HEK293 (cell line): ENCODE results near the gene COA5.

Experiments used
- CTCF ChIA-PET: fragments of 350-600 bp; formaldehyde crosslinking; extraction: SDS; loops from one replicate; lab custom pipeline; 2021; ENCODE audit warnings: antibody characterized with exemption; lab: Yijun Ruan, JAX
- POLR2A ChIA-PET: fragments of 300-600 bp; formaldehyde crosslinking; extraction: SDS; loops from one replicate; lab custom pipeline; 2020; ENCODE audit warnings: antibody characterized with exemption, inconsistent platforms; lab: Yijun Ruan, JAX
- H3K27ac ChIP-seq: fragments of 200-500 bp; sonication (Bioruptor generic); 2 replicates; pipeline ENCODE4 v1.5.1; 2014; ENCODE audit warnings: low read depth, low read length, control low read depth, inconsistent platforms; ENCODE audit errors: extremely low read depth
- H3K36me3 ChIP-seq, 2 experiments: fragments of 200-500 bp in 1 of 2; sonication (Bioruptor generic) in 1 of 2; 1 replicate in 1 of 2; 2 replicates in 1 of 2; pipeline ENCODE4 v1.5.1; 2014 to 2017; ENCODE audit warnings: inconsistent platforms in 2 of 2, low read length in 2 of 2; ENCODE audit not compliant: control insufficient read depth in 2 of 2, insufficient read depth in 1 of 2
- H3K4me1 ChIP-seq: fragments of 200-500 bp; sonication (Bioruptor generic); 2 replicates; pipeline ENCODE4 v1.5.1; 2014; ENCODE audit warnings: mild to moderate bottlenecking, low read length, inconsistent platforms; ENCODE audit not compliant: control insufficient read depth, insufficient read depth
- H3K4me3 ChIP-seq: 2 replicates; pipeline ENCODE4 v1.5.1; 2011; ENCODE audit warnings: low read depth, mild to moderate bottlenecking, control low read depth, low read length, moderate library complexity
- H3K9me3 ChIP-seq: fragments of 200-500 bp; sonication (Bioruptor generic); 2 replicates; pipeline ENCODE4 v1.5.1; 2014; ENCODE audit warnings: low read depth, low read length, inconsistent platforms; ENCODE audit not compliant: control insufficient read depth, insufficient read depth
- BCL11A ChIP-seq: fragments of 450-650 bp; formaldehyde crosslinking; IDR thresholded peaks from 2 replicates; pipeline ENCODE4 v1.5.1; 2016; ENCODE audit warnings: low read depth, missing biosample characterization, missing genetic modification characterization
- GFI1B ChIP-seq: fragments of 450-650 bp; formaldehyde crosslinking; IDR thresholded peaks from 2 replicates; pipeline ENCODE4 v1.5.1; 2016; ENCODE audit warnings: missing biosample characterization, missing genetic modification characterization
- KLF1 ChIP-seq: fragments of 450-650 bp; formaldehyde crosslinking; IDR thresholded peaks from 2 replicates; pipeline ENCODE4 v1.5.1; 2016; ENCODE audit warnings: missing biosample characterization, missing genetic modification characterization
- REPIN1 ChIP-seq: fragments of 450-650 bp; formaldehyde crosslinking; IDR thresholded peaks from 2 replicates; pipeline ENCODE4 v1.5.1; 2017; ENCODE audit warnings: missing biosample characterization, missing genetic modification characterization, low read depth
- SALL2 ChIP-seq: fragments of 450-650 bp; formaldehyde crosslinking; IDR thresholded peaks from 2 replicates; pipeline ENCODE4 v1.5.0; 2017; ENCODE audit warnings: missing biosample characterization, mild to moderate bottlenecking, missing genetic modification characterization, borderline replicate concordance
- SCRT1 ChIP-seq: fragments of 450-650 bp; formaldehyde crosslinking; IDR thresholded peaks from 2 replicates; pipeline ENCODE4 v1.5.1; 2016; ENCODE audit warnings: missing biosample characterization, missing genetic modification characterization, borderline replicate concordance
- SETDB1 ChIP-seq: IDR thresholded peaks from one replicate; pipeline ENCODE4 v1.6.1; 2017; ENCODE audit warnings: mild to moderate bottlenecking, low read length, moderate library complexity, mixed read lengths; ENCODE audit not compliant: insufficient read length
- ZBTB21 ChIP-seq: fragments of 450-650 bp; formaldehyde crosslinking; IDR thresholded peaks from 2 replicates; pipeline ENCODE4 v1.5.1; 2017; ENCODE audit warnings: missing biosample characterization, missing genetic modification characterization
- ZBTB8A ChIP-seq: fragments of 450-650 bp; formaldehyde crosslinking; IDR thresholded peaks from 2 replicates; pipeline ENCODE4 v1.5.1; 2016; ENCODE audit warnings: missing biosample characterization, missing genetic modification characterization
- ZNF133 ChIP-seq: fragments of 450-650 bp; formaldehyde crosslinking; IDR thresholded peaks from 2 replicates; pipeline ENCODE4 v1.5.1; 2016; ENCODE audit warnings: missing biosample characterization, missing genetic modification characterization
- ZNF366 ChIP-seq: fragments of 450-650 bp; formaldehyde crosslinking; conservative IDR thresholded peaks from 2 replicates; pipeline ENCODE4 v1.5.1; 2016; ENCODE audit warnings: missing biosample characterization, missing genetic modification characterization
- ZNF600 ChIP-seq: fragments of 450-650 bp; formaldehyde crosslinking; IDR thresholded peaks from 2 replicates; pipeline ENCODE4 v1.5.1; 2016; ENCODE audit warnings: missing biosample characterization, missing genetic modification characterization
- ZNF629 ChIP-seq: fragments of 450-650 bp; formaldehyde crosslinking; IDR thresholded peaks from 2 replicates; pipeline ENCODE4 v1.5.1; 2017; ENCODE audit warnings: missing biosample characterization, missing genetic modification characterization
- ZNF747 ChIP-seq: fragments of 450-650 bp; formaldehyde crosslinking; IDR thresholded peaks from 2 replicates; pipeline ENCODE4 v1.5.1; 2016; ENCODE audit warnings: missing biosample characterization, missing genetic modification characterization
- ZNF768 ChIP-seq: fragments of 450-650 bp; formaldehyde crosslinking; IDR thresholded peaks from 2 replicates; pipeline ENCODE4 v1.5.1; 2018; ENCODE audit warnings: missing biosample characterization, mild to moderate bottlenecking, missing genetic modification characterization
- ZNF792 ChIP-seq: fragments of 450-650 bp; formaldehyde crosslinking; IDR thresholded peaks from 2 replicates; pipeline ENCODE4 v1.5.1; 2016; ENCODE audit warnings: missing biosample characterization, missing genetic modification characterization
- ZSCAN30 ChIP-seq: fragments of 450-650 bp; IDR thresholded peaks from 2 replicates; pipeline ENCODE4 v1.5.1; 2018; ENCODE audit warnings: missing biosample characterization, mild to moderate bottlenecking, missing genetic modification characterization, moderate library complexity
- TF ChIP-seq, protein P1 (sequence below): fragments of 450-650 bp; formaldehyde crosslinking; IDR thresholded peaks from 2 replicates; pipeline ENCODE4 v1.5.1; 2016; ENCODE audit warnings: missing biosample characterization, missing genetic modification characterization
- TF ChIP-seq, protein P2 (sequence below): fragments of 450-650 bp; formaldehyde crosslinking; IDR thresholded peaks from 2 replicates; pipeline ENCODE4 v1.5.0; 2017; ENCODE audit warnings: missing biosample characterization, missing genetic modification characterization, borderline replicate concordance
- TF ChIP-seq, protein P3 (sequence below): fragments of 450-650 bp; formaldehyde crosslinking; IDR thresholded peaks from 2 replicates; pipeline ENCODE4 v1.5.1; 2016; ENCODE audit warnings: missing biosample characterization, missing genetic modification characterization

The COA5 gene

DNA sequence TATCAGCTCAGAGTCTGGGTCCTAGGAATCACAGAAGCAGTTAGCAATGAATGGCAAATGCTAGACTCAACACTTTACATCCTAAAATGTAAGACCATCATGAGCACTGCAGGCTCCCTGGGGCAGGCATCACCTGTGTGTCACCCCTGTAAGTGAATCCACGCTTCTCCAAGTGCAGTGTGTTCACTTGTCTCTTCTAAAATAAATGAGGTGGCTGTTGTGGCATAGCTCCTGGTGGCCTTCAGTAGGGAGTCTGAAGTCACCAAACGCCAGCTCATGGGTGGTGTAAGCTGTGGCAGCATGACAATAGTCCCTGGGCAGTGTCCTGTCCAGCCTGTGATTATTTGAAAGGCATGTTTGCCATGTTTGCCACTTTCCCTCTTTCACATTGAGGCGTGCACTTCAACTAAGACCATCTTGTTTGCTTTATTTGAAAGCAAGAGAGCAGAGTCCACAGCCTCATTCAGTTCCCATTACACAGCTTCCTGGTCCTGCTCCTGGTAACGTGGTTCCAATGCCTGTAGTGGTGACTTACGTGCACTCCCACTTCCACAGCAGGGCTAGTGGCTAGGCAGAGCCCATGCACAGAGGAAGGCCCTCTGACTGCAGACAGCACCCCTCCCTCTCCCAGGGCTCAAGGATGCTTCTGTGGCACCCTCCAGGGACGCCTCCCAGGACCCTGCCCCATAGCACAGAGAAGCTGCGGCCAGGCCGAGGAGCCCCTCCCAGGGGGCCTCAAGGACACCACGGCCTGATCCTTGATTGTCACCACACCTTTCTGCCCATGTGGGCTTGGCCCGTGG is 24.3 kb downstream of the COA5 start:
- POLR2A ChIA-PET: no interaction called here
- H3K27ac ChIP-seq: no peak overlapping the region
- TF ChIP-seq ZNF747 (tag by site-specific recombination) (no peak), SETDB1 (no peak), ZBTB21 (tag by site-specific recombination) (no peak), SCRT1 (tag by site-specific recombination) (no peak), SALL2 (no peak), ZNF366 (tag by site-specific recombination) (no peak), ZNF133 (tag by site-specific recombination) (no peak), ZBTB8A (tag by site-specific recombination) (no peak), ZSCAN30 (no peak), GFI1B (tag by site-specific recombination) (no peak)
- TF ChIP-seq, protein P1, sequence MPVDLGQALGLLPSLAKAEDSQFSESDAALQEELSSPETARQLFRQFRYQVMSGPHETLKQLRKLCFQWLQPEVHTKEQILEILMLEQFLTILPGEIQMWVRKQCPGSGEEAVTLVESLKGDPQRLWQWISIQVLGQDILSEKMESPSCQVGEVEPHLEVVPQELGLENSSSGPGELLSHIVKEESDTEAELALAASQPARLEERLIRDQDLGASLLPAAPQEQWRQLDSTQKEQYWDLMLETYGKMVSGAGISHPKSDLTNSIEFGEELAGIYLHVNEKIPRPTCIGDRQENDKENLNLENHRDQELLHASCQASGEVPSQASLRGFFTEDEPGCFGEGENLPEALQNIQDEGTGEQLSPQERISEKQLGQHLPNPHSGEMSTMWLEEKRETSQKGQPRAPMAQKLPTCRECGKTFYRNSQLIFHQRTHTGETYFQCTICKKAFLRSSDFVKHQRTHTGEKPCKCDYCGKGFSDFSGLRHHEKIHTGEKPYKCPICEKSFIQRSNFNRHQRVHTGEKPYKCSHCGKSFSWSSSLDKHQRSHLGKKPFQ (tag by site-specific recombination): no peak
- H3K4me1 ChIP-seq: no peaks in the 10 kb centered on the region; the same call in 1 of the 2 replicates
- H3K4me3 ChIP-seq: no peak overlapping the region
- H3K36me3 ChIP-seq: peaks cover 4 to 39% of the 10 kb centered on the region in 2 experiments; a peak in 2 of 3 replicates
- no peaks in the 10 kb centered on the region for H3K9me3 ChIP-seq
- CTCF ChIA-PET: interaction anchor here (0.6 to 2.6 kb wide), 6 partner anchors 12 to 185 kb away, joined by 3 to 11 read pairs (median 4); no protein-coding TSS in a partner anchor

DNA sequence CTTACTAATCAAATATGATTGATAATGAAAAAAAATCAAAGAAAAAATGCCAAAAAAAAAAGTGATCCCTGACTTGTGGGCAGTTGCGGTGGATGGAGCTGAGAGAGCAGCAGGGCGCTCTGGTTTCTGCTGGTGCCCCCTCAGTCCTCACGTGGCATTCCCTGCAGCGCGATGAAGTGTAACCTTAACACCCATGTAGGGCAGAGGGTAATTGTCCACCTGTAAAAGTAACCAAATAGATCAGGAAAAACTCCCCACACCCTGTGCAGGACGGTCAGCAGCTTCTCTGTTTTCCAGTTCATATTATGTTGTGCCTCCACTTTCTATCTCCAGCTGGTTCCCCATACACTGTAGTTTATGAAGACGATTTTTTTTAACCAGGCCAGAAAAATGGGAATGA is 25.0 kb downstream of the COA5 start:
- CTCF ChIA-PET: interaction anchor here (0.6 to 2.6 kb wide), 5 partner anchors 11 to 185 kb away, joined by 3 to 11 read pairs (median 4); no protein-coding TSS in a partner anchor
- TF ChIP-seq ZNF600 (tag by site-specific recombination) (no peak), KLF1 (no peak), REPIN1 (tag by site-specific recombination) (no peak), ZNF629 (no peak)
- TF ChIP-seq, protein P2, sequence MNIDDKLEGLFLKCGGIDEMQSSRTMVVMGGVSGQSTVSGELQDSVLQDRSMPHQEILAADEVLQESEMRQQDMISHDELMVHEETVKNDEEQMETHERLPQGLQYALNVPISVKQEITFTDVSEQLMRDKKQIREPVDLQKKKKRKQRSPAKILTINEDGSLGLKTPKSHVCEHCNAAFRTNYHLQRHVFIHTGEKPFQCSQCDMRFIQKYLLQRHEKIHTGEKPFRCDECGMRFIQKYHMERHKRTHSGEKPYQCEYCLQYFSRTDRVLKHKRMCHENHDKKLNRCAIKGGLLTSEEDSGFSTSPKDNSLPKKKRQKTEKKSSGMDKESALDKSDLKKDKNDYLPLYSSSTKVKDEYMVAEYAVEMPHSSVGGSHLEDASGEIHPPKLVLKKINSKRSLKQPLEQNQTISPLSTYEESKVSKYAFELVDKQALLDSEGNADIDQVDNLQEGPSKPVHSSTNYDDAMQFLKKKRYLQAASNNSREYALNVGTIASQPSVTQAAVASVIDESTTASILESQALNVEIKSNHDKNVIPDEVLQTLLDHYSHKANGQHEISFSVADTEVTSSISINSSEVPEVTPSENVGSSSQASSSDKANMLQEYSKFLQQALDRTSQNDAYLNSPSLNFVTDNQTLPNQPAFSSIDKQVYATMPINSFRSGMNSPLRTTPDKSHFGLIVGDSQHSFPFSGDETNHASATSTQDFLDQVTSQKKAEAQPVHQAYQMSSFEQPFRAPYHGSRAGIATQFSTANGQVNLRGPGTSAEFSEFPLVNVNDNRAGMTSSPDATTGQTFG (tag by site-specific recombination): no peak
- Histone ChIP-seq H3K36me3 (peaks cover 4 to 41% of the 10 kb centered on the region in 2 experiments; a peak in 2 of 3 replicates), H3K4me3 (no peak overlapping the region), H3K4me1 (no peaks in the 10 kb centered on the region), H3K9me3 (no peaks in the 10 kb centered on the region), H3K27ac (no peak overlapping the region)
- POLR2A ChIA-PET: no interaction called here

DNA sequence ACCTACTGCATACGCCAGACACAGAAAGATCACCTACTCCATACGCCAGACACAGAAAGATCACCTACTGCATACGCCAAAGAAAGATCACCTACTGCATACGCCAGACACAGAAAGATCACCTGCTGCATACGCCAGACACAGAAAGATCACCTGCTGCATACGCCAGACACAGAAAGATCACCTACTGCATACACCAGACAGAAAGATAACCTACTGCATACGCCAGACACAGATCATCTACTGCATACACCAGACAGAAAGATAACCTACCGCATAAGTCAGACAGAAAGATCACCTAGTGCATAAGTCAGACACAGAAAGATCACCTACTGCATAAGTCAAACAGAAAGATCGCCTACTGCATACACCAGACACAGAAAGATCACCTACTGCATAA is 25.8 kb downstream of the COA5 start:
- Histone ChIP-seq H3K4me1 (no peaks in the 10 kb centered on the region), H3K4me3 (no peak overlapping the region), H3K36me3 (peaks cover 4 to 49% of the 10 kb centered on the region in 2 experiments; a peak in 2 of 3 replicates), H3K9me3 (no peaks in the 10 kb centered on the region), H3K27ac (no peak overlapping the region)
- ChIA-PET POLR2A (no interaction called here), CTCF (interaction anchor here (0.6 to 2.6 kb wide), 2 partner anchors 14 to 195 kb away, joined by 3 to 11 read pairs; no protein-coding TSS in a partner anchor)
- TF ChIP-seq ZNF792 (tag by site-specific recombination) (0 out of 2 replicates have a peak, but pooled peaks have one; percentile 69), ZNF768 (tag by site-specific recombination) (no peak), BCL11A (tag by site-specific recombination) (no peak)
- TF ChIP-seq, protein P3, sequence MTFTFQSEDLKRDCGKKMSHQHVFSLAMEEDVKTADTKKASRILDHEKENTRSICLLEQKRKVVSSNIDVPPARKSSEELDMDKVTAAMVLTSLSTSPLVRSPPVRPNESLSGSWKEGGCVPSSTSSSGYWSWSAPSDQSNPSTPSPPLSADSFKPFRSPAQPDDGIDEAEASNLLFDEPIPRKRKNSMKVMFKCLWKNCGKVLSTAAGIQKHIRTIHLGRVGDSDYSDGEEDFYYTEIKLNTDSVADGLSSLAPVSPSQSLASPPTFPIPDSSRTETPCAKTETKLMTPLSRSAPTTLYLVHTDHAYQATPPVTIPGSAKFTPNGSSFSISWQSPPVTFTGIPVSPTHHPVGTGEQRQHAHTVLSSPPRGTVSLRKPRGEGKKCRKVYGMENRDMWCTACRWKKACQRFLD (tag by site-specific recombination): no peak
